GM21381 (cell line): ENCODE results near the gene TYROBP.
A peak's percentile ranks its signal among the peaks of the same experiment; 100 is the strongest.
"Not testable (repeated sequence)": the region's sequence is repeated elsewhere in the genome, so short reads cannot be mapped to it uniquely, and the experiment has no call there.

Experiments used
- ATAC-seq: cut with Tn5 transposase; IDR thresholded peaks from one replicate; pipeline ENCODE4 v1.9.1; 2021; ENCODE audit warnings: mild to moderate bottlenecking, moderate library complexity; ENCODE audit not compliant: unreplicated experiment

TYROBP gene

DNA sequence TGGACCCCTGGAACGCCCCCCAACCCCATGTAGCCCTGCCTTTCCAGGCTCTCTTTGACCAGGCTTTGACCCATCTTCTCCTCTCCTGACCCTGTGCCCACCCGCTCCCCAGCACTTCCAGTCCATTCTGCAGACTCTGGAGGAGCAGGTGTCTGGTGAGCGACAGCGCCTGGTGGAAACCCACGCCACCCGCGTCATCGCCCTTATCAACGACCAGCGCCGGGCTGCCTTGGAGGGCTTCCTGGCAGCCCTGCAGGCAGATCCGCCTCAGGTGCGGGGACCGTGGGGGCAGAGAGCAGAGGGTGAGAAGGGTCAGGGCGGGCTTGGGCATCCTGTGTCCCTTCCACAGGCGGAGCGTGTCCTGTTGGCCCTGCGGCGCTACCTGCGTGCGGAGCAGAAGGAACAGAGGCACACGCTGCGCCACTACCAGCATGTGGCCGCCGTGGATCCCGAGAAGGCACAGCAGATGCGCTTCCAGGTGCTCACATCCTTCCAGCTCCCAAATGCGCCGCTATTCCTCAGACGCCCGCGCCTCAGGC, 33.6 kb downstream of the TYROBP start:
- no peak for ATAC-seq

DNA sequence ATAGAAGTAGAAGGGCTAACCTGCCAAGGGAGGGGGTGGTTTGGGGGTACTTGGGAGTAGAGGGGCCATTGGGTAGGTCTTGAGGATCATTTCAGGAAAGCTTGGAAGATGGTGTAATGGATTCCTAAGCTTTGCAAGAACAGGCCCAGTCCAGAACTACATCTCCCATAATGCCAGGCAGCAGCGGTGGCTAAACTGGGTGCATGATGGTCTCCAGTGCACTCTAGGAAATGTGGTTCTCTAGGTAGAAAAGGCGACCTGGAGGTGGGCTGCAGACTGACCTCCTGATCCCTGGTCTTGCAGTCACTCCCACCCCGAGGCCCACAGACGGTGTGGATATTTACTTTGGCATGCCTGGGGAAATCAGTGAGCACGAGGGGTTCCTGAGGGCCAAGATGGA, 35.9 kb downstream of the TYROBP start:
- no peak for ATAC-seq

DNA sequence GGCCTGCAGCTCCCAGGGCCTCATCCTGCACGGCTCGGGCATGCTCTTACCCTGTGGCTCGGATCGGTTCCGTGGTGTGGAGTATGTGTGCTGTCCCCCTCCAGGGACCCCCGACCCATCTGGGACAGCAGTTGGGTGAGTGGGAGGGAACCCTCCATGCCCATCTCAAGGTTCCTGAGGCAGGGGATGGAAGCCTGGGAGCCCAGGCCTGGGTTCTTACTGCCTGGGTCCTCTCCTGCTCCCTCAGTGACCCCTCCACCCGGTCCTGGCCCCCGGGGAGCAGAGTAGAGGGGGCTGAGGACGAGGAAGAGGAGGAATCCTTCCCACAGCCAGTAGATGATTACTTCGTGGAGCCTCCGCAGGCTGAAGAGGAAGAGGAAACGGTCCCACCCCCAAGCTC, 36.5 kb downstream of the TYROBP start:
- ATAC-seq = no peak

GRCh38 chr19:35870798-35871197, 37.3 kb downstream of the TYROBP start:
- no peak for ATAC-seq

- ATAC-seq = not testable (repeated sequence)
Observed at GRCh38 chr19:35870124-35870736, 37.9 kb downstream of the TYROBP start.

DNA sequence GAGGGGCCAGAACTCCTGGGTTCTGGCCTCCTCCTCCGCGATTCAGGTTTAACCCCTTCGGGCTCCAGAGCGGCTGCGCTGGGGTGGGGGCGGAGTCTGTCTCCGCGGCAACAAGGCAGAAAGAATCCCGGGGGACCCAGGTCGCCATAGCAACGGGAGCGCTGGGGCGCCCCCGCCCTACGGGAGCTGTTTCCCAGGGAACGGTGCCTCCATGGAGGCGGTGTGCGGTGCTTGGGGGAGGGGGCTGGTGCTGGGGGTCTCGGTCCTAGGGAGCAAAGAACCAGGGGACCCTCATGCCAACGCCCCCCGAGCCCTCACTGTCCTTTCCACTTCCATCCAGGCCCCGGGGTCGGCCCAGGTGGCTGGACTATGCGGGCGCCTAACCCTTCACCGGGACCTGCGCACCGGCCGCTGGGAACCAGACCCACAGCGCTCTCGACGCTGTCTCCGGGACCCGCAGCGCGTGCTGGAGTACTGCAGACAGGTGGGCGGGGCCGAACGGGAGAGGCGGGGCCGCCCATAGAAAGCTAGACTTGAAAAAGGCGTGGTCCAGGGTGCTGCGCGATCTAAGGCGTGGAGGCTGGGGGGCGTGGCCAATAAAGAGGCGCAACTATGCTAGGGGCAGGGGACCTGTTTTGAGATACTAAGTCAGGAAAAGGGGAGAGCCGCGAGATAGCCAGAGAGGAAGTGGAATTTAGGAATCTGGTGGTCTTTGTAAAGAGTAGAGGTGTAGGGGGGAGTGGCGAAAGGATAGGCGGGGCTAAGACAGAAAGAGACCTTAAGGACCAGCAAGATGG, 38.6 kb downstream of the TYROBP start:
- ATAC-seq = no peak

DNA sequence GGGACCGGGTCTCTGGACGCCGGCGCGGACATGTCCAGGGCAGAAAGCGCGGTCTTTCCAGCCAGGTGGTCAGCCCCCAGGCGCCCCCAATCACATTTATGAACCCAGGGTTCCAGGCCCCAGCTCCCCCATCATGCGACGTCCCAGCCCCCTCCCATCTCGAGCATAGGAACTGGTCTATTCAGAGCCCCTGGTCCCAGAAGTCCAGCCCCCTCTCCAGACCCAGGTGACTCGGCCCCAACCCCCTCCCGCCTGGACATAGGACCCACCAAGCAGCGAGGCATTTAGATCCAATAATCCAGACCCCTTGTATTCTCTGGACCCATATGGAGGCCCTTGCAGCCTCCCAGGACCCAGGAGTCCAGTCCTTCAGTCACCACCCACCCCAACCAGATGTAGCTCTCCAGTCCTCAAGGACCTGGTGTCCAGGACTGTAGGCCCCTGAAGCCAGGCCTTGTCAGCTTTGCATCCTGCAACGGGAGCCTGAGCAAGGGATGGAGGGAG, 39.2 kb downstream of the TYROBP start:
- no peak for ATAC-seq

- peak; percentile 63 for ATAC-seq
Observed at GRCh38 chr19:35868172-35868822, 39.8 kb downstream of the TYROBP start, which contains the start of gene APLP1. Gene APLP1 (plus strand): TSS chr19:35868574. CDS start chr19:35868637, 63 bp downstream.

DNA sequence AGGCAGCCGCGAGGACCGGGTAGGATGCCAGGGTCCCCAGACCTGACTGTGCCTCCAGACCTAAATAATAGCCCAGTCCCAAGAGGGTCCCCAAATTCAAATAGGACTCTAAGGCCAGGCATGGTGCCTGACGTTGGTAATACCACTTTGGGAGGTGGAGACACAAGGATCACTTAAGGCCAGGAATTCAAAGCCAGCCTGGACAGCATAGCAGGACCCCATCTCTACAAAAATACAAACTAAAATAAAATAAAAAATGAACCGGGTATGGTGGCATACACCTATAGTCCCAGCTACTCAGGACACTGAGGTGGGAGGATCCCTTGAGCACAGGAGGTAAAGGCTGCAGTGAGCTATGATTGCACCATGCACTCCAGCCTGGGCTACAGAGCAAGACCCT, 45.1 kb downstream of the TYROBP start:
- ATAC-seq = no peak

DNA sequence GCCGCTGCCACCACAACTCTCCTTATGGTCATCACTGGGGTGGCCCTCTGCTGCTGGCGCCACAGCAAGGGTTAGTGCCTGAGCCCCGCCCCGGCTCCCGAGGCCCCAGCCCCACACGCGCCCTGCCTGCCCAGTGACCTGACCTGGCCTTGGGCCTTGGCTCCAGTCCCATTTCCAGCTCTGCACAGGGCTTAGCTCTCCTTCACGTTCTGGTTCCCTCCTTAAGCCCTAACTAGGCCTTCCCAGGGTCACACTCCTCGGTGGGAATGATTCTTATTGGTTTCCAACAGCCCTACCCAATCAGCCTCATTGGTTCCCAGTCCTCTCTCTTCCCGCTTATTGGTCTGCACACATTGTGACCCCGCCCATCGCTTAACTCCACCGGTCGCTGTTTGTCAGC, 45.6 kb downstream of the TYROBP start:
- no peak for ATAC-seq

DNA sequence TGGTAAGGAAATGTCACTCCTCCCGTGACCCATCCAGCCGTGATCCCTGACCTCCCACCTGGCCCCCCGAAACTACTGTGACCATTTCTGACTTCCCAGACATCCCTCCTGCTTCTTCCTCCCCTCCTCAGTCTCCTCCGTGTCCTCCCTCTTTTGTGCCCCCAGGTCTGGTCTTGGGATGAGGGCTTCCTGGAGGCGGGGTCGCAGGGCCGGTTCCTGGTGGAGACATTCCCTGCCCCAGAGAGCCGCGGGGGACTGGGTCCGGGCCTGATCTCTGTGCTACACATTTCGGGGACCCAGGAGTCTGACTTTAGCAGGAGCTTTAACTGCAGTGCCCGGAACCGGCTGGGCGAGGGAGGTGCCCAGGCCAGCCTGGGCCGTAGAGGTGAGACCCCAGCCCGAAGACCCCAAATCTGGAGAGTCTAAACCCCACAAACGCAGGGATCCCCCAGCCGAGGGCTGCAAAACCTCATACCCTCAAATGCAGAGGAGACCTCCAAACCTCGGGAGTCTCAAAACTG, 46.4 kb downstream of the TYROBP start:
- ATAC-seq = no peak

DNA sequence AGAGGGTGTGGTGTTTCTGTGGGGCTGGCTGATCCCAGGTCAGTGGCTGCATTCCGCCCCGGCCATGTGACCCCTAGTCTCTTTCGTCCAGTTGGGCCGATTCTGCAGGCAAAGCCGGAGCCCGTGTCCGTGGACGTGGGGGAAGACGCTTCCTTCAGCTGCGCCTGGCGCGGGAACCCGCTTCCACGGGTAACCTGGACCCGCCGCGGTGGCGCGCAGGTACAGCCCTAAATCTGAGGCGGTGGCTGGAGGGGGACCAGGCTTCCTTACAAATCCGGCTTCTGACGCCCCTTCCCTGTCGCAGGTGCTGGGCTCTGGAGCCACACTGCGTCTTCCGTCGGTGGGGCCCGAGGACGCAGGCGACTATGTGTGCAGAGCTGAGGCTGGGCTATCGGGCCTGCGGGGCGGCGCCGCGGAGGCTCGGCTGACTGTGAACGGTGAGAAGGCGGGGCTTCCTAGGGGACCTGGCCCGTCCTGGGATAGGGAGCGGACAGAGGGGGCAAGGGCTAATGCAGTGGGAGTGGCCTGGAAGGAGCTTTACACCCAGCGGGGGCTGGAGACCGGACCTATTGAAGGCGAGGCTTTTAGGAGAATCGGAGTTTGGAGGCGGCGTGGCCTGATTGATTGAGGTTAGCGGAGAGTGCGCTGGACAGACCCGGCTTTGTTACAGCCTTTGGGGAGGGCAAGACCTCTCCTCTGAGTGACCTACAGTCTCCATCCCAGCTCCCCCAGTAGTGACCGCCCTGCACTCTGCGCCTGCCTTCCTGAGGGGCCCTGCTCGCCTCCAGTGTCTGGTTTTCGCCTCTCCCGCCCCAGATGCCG, 47.1 kb downstream of the TYROBP start:
- ATAC-seq = no peak

DNA sequence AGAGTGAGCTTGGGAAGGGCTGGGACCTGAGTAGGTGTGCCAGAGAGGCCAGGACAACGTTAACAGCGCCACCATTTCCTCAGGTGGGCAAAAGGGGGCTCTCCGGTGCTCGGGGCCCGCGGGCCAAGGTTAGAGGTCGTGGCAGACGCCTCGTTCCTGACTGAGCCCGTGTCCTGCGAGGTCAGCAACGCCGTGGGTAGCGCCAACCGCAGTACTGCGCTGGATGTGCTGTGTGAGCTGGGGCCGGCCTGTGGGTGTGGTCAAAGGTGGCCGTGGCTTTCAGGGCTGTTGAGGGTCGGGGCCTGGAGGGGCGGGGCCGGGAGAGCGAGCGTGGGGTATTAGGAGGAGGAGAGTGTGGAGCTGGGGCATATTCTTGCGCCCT, 47.7 kb downstream of the TYROBP start:
- no peak for ATAC-seq

DNA sequence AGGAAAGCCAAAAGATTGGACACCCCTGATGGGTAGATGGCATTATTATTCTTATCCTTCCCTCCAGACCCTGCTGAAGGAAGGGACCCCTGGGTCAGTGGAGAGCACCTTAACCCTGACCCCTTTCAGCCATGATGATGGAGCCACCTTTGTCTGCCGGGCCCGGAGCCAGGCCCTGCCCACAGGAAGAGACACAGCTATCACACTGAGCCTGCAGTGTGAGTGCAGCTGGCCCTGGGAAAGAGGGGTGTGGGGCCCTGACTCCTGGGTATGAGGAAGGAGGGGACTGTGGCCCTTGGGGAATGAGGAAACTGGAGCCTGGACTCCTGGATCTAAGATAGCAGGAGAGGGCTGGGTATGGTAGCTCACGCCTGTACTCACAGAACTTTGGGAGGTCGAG, 48.7 kb downstream of the TYROBP start:
- ATAC-seq = no peak

DNA sequence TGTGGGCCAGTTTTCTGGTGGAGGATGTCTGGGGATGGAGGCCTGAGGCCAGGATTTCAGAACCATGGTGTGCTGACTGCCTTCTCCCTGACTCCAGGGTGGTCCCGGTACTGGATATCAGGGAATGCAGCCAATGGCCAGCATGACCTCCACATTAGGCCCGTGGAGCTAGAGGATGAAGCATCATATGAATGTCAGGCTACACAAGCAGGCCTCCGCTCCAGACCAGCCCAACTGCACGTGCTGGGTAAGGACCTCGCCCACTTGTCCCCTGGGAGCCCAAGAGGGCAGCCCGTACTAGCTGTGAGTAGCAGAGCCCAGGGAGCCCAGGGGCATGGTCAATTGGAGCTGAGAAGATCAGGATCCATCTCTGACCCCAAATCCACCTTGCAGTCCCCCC, 49.8 kb downstream of the TYROBP start:
- ATAC-seq = no peak

DNA sequence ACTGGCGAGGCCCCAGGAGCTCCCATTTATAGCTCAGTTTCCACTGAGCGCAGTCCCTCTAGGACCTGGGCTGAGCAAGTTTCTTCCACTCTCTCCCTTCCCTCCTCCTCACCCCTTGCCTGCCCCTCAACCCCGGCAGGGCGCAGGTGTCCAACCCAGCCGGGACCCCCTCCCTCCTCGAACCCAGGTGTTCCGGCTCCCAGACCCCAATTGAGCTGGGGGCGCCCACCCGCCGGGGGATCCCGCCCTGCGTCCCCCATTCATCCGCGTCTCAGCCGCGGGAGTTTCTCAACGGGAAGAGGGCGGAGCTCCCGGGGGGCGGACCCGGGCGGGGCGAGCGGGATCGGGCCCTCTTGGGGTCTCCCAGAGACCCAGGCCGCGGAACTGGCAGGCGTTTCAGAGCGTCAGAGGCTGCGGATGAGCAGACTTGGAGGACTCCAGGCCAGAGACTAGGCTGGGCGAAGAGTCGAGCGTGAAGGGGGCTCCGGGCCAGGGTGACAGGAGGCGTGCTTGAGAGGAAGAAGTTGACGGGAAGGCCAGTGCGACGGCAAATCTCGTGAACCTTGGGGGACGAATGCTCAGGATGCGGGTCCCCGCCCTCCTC, 51.4 kb downstream of the TYROBP start, which contains the start of gene KIRREL2:
Gene KIRREL2, plus strand, starts transcription at position 366 of the 604 bp plus-strand sequence. Its CDS starts 209 bp downstream, at position 575.
- ATAC-seq = no peak
